Upper lobe of left lung (tissue), 4 donors: Measurements from ENCODE around the gene GPC5.

Experiments
- CTCF ChIP-seq, 6 experiments: fragments of 450-650 bp in 4 of 6; fragments of 200-600 bp in 2 of 6; sonication (generic) in 2 of 6; IDR thresholded peaks; one replicate each; pipeline ENCODE4 v1.5.1; 2016 to 2019; ENCODE audit warnings: antibody characterized with exemption in 6 of 6
- EP300 ChIP-seq, 4 donors: sonication (generic); formaldehyde crosslinking; IDR thresholded peaks; one replicate each; pipeline ENCODE4 v1.5.1; 2017; ENCODE audit warnings: antibody characterized with exemption in 4 of 4, control low read depth in 2 of 4
- POLR2A ChIP-seq, 4 donors: fragments of 450-650 bp; IDR thresholded peaks; one replicate each; pipeline ENCODE4 v1.5.1; 2016 to 2017; ENCODE audit warnings: antibody characterized with exemption in 4 of 4, mild to moderate bottlenecking in 2 of 4
- POLR2AphosphoS5 ChIP-seq, 2 donors: sonication (generic); formaldehyde crosslinking; IDR thresholded peaks; one replicate each; pipeline ENCODE4 v1.5.1; 2017; ENCODE audit warnings: antibody characterized with exemption in 2 of 2

DNA sequence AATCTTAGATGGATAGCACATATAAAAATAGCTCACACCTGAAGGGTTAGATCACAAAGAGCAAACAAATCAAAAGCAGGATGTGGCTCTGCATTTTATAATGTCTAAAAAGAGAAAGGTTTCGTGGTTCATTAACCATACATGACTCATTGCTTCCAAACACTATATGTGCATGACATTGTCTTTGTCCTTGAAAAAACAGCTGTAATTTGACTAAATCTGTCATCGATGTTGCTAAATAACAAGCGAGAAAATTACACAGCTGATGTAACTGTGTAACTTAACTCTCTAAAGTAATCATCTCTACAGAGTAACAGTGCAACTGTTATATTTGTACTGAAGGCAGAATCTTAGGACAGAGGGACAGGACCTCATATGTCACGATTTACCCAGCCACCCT is 1445.1 kb downstream of the GPC5 start:
- no peak for TF ChIP-seq CTCF (IDR thresholded peaks at IDR 0.05)
- TF ChIP-seq POLR2A (IDR thresholded peaks at IDR 0.05), result no peak
- no peak for TF ChIP-seq EP300 (IDR thresholded peaks at IDR 0.05)
- TF ChIP-seq POLR2AphosphoS5 (IDR thresholded peaks at IDR 0.05), result no peak
